Left lobe of liver (tissue), 2 donors: Measurements from ENCODE around the gene PHF21A. TPM values are rescaled to one million over a fixed set of nuclear protein-coding genes. Genes with fewer than 3 reads are reported as not detected.
A peak's percentile ranks its signal among the peaks of the same experiment; 100 is the strongest.

Experiments used
- ATAC-seq: fragments of 200-7000 bp; cut with Tn5 transposase; one replicate; pipeline ENCODE4 v1.9.1; 2020; ENCODE audit warnings: mild to moderate bottlenecking, moderate library complexity
- DNase-seq: peaks from one replicate; pipeline ENCODE4 v3.0.0-alpha.2; 2020; ENCODE audit warnings: low spot score
- total RNA-seq: library from RNA; stranded (reverse); gene quantifications from one replicate; pipeline ENCODE4 v1.2.1, GENCODE V29; 2021
- donor health status: DM: no; HTN: no; CAD: no; lungs with moderate emphysema.
- donor health status: DM: no; HTN: yes; CAD: no.

The PHF21A gene
- total RNA-seq, 1 donor from 2014 or later, result 8.2 TPM

DNA sequence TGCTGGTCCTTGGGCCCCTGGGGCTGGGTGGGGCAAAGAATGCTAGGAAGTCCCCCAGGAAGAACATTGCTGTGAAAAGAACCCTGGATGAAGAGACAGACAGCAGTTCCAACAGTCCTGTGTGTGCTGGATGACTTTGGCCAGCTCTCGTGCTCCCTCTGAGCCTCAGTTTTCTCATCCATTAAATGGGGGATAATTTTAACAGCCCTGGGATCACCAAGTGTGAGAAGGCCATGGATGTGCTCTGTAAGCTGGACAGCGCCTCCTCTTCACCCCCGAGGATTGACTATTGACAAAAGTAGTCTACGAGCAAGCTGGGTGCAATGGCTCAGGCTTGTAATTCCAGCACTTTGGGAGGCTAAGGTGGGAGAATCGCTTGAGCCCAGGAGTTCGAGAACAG, 196.3 kb downstream of the PHF21A start:
- ATAC-seq (no peak), DNase-seq (no peak)

DNA sequence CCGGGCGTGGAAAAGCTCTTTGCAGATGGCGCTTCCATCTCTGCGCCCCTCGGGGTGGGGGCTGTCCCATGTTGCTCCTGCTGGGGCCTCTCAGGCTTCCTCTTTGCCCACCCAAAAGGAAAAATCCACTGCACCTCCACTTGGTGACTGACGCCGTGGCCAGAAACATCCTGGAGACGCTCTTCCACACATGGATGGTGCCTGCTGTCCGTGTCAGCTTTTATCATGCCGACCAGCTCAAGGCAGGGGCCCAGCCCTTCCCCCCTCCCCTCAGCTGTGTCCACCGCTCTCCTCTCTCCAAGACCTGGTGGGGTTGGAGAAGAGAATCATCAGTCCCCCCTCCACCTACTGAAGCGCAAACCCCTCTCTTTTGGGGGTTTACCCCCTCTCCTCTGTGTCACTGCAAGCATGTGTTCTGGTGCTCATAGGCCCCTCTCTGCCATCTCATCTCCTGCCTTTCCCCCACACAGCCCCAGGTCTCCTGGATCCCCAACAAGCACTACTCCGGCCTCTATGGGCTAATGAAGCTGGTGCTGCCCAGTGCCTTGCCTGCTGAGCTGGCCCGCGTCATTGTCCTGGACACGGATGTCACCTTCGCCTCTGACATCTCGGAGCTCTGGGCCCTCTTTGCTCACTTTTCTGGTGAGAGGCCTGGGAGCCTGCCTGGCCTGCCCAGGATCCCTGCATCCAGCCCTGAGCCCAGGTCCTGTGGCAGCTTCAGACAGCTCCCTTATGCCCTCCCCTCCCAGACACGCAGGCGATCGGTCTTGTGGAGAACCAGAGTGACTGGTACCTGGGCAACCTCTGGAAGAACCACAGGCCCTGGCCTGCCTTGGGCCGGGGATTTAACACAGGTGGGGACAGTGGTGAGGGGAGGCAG, 197.0 kb downstream of the PHF21A start:
- ATAC-seq (no peak), DNase-seq (no peak)

DNA sequence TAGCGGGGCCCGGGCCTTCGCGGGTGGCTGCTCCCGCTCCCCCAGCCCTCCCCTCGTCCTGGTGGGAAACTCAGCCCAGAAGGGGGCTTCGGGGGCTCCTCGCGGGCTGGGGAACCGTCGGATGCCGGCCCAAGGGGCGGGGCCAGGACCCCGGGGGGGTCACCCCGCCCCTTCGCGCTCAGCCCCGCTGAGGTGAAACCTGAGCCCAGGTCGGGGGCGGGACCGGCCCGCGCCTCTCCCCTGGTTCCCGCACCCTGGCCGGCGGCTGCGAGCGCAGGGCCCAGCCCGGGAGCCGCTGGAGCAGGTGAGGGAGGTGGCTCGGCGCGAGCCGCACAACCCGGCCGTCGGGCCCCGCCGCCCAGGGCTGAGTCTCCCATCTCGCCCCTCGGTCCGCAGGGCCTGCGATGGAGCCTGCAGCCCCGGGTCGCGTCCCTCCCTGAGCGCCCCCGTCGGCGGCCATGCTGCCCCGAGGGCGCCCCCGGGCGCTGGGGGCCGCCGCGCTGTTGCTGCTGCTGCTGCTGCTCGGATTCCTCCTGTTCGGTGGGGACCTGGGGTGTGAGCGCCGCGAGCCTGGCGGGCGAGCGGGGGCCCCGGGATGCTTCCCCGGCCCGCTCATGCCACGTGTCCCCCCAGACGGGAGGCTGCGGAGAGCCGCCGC, 198.7 kb downstream of the PHF21A start, which contains the start of gene LARGE2:
TSS of gene LARGE2 (plus strand) at position 232 of the 658 bp plus-strand sequence. CDS start at position 459, 227 bp downstream.
- ATAC-seq, result peak; percentile 59

DNA sequence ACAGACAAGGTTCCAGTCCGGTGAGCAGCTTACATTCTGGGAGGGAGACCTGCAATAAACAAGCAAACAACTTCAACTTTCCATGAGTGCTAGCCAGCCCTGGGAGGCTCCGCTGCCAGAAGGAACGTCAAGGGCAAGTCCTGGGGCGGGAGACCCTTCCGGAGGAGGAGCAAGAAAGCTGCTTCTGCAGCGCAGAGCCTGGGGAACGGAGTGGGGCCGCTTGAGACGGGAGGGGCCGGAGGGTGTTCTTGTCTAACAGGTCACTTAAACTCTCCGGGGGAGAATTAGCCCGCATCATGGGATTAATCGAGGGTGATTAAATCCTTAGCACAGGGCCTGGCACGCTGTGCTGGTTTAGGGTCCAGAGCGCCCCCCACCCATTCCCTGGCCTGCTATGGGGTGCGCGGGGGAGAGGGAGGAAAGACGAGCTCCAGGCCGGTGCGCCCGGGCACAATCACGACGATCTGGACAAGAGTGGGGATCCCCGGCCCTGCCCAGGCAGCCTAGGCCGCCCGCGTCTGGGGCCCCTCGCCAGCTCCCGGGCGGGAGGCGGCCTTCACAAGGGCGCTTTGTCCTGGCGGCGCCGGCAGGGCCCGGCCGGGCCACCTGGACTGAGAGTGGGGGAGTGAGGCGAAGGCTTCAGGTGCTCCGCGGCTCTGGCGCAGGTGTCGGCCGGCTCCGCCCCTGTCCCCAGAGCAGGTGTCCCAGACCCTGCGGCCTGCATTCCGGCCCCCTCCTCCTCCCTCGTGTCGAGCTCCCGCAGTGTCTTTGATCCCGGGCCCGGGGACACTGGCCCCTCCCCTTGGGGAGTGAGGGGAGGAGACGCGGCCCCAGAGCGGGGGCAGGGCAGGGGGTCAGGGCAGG, 199.5 kb downstream of the PHF21A start:
- ATAC-seq (peak; percentile 53), DNase-seq (peak; percentile 69)

More for the DNA sequence above, 198.7 kb downstream of the PHF21A start, which contains the start of gene LARGE2:
- DNase-seq, result no peak

DNA sequence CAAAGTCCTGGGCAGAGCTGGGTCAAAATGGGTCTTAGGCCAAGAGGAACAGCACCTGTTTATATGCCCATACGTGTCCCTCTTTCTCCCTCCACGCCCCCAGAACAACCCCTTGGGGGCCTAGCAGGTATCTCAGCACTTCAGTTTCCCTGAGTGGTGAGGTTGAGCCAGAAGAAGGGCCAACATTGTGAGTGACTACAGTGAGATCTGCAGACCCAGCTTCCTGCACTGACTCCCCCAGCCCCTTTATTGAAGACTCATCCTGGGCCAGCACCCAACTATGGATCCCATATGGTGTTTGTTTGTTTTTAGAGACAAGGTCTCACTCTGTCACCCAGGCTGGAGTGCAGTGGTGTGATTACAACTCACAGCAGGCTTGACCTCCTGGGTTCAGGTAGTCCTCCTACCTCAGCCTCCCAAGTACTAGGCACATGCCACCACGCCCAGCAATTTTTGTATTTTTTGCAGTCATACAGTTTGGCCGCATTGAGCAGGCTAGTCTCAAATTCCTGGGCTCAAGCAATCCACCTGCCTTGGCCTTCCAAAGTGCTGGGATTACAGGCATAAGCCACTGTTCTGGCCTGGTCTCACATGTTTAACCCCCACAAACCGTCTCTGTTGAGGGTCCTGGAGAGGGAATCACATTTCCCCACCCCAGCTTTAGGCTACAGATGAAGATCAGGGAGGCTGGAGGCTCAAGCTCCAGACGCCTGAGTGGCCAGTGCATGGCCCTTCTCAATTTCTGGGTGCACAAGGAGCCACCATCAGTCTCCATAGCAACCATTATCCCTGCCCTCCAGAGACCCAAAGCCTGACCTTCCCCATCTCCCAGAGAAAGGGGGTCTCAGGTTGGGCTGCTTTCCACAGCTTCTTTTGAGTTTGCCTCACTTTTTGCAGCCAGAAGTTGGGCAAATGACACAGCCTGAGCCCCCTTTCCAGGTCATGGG, 200.4 kb downstream of the PHF21A start:
- no peak for ATAC-seq
- no peak for DNase-seq

DNA sequence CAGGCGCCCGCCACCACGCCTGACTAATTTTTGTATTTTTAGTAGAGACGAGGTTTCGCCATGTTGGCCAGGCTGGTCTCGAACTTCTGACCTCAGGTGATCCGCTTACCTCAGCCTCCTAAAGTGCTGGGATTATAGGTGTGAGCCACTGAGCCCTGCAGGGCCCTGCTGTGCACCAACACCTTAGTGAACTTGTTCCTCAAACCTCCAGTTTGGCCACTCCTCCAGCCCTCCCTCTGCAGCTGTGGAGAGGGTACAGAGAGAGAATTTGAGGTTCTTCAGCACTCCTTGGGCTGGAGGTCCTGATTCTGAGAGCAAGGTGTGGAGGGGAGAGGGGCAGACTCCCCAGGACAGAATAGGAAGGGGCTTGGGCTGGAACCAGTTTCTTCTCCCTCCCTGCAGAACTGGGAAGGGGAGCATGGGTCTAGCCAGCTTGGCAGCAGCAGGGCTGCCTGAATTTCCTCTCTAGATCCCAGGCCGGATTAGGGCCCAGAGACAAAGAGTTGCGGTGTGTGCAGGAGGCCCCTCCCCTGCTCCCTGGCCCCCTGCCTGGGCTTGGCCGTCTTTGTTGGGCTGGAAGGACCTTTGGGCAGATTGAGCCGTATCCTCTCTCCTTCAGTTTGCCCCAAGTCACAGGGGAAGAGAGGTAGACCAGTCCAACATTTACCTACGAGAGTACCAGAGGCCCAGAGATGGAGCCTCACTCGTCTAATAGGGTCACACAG, 201.3 kb downstream of the PHF21A start:
- no peak for DNase-seq
- no peak for ATAC-seq

DNA sequence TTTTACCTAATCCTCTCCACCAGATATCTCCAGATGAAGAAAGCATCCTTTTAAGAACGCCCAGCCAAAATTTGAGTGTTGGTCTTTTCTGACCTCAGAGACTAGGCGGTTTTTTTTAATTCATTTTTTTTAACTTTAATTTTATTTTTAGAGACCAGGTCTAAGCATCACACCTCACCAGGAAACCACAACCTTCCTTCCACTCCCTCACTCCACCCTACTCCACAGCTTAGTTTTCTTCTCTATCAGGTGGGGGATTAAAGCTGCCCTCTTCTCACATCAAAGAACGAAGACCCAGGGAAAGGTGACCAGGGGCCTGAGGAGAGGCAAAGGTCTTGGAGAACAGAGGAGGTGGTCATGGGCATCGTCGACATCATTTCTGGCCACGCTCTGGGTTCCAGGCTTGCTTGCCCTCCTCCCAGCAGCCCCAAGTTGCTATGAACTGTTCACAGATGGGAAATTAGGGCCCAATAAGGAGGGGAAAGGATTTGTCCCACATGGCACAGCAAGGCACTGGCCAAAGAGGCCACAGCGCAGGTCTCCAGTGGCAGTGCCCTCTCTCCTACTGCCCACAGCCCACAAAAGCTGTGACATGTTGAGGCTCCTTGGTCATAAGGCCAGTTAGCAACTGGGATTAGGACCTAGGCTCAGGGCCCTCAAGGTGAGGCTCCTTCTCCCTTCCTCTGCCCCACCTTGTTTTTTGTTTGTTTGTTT, 202.1 kb downstream of the PHF21A start:
- ATAC-seq (no peak), DNase-seq (no peak)

DNA sequence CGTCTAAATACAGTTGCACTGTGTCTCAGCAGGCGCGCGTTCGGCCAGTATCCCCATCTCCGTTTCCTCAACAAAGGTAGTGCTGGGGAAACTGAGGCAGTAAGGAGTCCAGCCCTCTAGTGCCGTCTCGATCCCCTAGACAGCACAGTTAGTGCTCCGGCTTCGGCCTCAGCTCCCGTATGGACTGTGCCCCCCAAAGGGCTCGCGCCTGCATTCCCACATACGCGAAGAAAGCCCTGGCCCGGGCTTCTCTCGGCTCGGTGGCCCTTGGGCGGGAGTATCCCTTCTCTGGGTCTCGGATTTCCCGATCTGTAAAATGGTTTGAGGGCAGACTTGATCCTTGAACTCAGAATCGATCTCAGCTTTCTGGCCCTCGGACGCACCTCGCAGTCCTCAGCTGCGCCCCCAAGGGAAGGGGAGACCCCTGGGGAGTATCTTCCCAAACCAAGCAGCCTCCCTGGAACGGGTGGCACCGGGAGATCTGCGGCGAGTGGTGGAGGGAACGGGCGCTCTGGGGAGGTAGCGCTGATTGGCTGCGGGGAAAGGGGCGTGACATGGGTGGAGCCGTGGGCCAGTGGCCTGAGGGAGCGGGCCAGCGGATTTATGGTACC, 202.8 kb downstream of the PHF21A start:
- DNase-seq, result peak; percentile 90
- ATAC-seq, result peak; percentile 74

DNA sequence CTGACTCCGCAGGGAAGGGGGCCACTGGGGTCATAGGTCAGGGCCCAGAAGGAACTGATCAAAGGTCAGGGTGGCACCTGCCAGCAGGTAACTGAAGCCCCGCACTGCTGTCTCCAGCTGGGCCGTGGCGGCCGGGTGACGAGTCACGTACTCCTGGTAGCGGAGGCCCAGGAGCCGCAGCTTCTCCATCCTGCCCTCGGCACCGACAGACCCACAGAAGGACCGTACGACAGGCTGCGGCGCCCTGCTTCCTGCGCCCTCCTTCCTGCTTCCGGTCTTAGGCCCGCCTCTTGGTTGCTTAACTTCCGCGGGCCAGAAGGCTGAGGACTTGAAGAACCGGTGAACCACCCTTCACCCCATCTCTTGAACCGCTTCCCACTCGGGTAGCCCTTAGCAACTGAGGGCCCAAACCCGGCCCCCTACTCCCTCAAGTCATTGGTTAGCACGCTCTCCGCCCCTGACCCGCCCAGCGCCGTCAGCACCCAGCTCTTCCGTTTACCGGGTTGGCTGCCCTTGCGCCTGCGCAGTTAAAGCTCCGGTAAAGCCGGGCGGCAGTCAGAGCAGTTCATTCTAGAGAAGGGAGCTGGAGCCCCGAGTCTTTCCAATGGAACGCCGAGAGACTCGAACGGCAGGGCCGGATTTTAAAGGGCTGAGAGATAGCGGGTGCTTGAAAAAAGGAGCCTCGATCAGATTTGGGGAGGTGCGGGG, 203.5 kb downstream of the PHF21A start, which contains the start of gene PEX16:
TSS of gene PEX16 (minus strand) at position 255 of the 708 bp plus-strand sequence. CDS start at position 189, 66 bp downstream.
- DNase-seq, result peak; percentile 99
- ATAC-seq, result peak; percentile 74

DNA sequence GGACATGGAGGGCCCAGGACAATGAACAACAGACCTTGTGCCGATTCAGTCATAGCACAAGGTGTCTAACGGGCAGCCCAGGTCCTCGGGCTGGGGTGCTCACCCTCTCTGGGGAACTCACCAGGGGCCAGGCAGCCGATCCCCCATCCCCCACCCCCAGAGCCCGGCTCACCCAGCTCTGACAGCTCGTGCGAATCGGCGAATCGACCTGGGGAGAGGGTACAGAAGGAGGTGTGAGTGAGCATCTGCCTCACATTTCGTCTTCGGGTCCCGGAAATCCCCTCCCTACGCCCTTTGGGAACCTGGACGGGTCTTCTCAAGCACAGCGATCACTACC, 204.0 kb downstream of the PHF21A start:
- no peak for ATAC-seq
- DNase-seq, result no peak

DNA sequence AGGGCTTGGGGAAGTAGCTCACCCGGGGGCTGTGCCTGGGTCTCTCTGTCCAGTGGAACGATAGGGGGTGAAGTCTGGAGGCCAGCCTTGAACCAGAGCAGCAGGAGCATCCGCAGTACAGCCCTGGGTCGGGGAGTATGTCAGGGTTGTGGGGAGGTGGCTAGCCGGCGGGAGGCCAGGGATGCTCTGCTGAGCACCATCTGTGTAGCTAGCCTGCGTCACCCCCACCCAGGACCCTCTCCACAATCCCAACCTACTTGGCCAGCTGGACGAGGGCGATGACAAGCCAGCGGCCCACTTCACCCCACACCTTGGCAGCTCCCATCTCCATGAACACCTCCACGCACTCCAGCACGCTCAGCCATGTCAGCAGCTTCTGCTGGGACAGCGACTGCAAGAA, 205.8 kb downstream of the PHF21A start:
- DNase-seq (no peak), ATAC-seq (no peak)

DNA sequence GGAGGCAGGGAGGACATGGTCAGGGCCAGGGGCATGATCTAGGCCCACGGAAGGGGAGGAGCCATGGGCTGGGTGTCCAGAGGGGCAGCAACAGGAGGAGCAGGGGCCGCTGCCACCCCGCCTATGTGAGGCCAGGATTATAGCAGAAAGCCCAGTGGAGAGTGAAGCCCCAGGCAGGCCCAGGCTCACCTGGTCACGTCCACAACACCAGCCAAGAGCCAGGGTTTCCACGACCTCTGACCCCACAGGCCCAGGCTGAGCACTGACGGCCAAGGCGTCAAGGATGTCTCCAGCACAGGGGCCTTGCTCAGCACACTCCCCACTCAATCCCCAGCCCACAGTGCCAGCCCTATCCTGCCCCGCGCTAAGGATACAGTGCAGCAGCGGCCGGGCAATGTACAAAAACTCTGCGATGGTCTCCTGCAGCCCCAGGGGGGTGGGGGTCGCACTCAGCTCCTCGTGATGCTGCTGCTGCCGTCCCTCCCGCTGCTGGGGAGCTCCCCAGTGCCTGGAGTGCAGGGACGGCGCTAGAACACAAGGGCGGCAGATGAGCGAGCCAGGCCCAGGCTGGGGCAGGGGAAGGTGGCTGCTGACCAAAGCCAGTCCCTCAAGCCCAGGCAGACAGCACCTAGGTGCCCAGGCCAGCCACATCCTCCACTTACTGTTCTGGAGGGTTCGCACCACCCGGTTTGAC, 207.2 kb downstream of the PHF21A start:
- DNase-seq (no peak), ATAC-seq (peak; percentile 2)

DNA sequence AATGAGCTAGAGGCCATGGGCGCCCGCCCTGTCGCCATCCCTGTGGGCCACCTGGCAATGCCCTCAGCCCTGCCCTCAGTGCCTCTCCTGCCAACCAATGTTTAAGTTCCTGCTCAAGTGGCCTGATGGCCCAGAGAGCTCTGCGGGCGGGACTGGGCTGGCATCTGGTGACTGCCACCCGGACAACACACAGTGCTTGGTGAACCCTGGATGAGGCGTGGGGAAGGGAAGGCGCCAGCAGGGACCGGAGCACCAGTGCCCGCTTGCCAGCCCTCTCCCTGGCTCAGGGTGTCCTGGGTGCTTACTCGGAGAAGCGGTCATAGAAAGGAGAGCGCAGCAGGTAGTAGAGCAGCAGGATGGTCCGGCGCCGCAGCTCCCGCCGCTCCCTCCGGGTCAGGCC, 207.7 kb downstream of the PHF21A start:
- ATAC-seq, result peak; percentile 64
- peak; percentile 89 for DNase-seq

DNA sequence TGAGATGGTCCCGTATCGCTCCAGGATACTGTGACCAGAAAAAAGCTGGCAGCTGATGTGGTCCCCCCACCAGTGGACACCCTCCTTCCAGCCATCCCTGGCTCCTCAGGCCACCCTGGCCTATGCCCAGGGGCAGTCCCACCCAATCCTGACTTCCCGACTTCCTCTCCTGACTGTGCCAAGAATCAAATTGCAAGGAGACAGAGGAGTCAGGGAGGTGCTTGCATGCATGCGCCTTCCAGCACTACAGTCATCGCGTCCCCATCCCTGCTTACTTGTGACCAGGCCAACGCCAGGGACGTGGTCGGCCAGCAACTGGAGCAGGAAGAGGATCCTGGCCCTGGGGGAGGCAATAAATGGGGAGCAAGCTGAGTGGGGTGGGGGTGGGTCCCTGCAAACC, 210.6 kb downstream of the PHF21A start:
- ATAC-seq (no peak), DNase-seq (no peak)

DNA sequence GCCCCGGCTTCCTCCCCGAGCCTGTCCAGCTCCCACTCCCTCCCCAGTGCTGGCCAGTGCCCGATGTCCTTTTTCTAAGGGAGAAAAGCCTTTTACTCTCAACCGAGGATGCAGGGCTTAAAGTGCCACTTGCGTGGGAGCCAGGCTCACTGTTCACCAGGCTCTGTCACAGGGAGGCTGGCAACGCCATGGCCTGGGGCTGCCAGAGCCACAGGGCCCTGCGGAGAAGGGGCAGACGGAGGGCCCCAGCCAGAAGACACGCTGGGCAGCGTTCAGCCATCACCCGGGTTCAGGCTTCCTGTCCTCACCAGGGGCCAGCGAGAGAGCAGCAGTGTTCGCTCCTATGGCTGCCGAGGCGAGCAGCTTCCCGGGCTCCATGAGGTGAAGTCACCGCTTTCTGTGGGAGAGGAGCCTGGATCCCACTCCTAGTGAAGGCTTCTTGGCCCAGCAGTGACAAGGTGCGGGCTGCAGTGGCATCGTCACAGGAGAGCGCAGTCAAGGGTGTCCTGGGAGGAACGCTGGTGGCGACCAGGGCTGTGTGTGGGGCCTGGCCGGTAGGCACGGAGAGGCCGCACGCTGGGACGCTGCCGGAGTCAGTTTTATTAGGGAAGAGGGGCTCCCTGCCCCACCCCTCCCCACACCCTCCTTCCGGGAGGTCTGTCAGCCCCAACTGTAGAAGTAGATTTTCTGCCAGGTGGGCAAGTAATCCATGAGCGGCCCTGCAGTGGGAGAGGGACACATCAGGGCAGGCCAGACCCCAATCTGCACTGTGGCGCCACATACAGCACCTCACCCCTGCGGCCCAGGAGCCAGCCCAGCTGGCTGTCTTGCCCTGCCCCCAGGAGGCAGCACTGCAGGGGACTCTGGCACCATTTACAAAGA, 211.4 kb downstream of the PHF21A start:
- no peak for ATAC-seq
- DNase-seq, result no peak

DNA sequence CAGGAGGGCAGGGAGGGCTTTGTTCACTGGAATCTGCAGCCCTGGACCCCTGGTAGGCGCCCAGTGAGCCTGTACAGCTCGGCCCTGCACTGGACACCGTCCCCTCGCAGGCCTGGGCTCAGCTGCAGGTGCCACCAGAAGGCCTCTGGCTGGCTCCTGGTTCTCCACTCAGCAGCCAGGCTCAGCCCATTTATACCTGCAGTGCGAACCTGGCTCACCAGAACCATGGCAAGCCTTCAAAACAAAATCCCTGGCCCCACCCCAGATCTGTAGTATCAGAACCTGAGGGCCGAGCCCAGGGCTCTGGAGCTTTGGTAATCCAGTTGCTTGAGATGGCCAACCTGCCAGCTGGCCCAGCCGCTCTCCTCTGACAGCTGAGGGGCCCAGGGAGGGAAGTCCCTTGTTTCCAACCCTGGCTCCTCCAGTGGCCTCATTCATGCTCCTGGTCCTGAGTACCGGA, 213.3 kb downstream of the PHF21A start:
- ATAC-seq (peak; percentile 5), DNase-seq (no peak)
